Effector memory CD4-positive, alpha-beta T cell (primary cell): Measurements from ENCODE around the gene OTOG.

Experiments used
- DNase-seq, 3 donors: peaks; one replicate each; pipeline ENCODE4 v3.0.0-alpha.2; 2020
- H3K27ac ChIP-seq: 2 replicates; pipeline ENCODE4 v1.7.0; 2013; ENCODE audit warnings: mild to moderate bottlenecking, low read length, moderate library complexity; ENCODE audit not compliant: insufficient read depth, poor library complexity, severe bottlenecking
- H3K27me3 ChIP-seq: replicated peaks from 2 replicates; pipeline ENCODE4 v1.7.0; 2013; ENCODE audit warnings: mild to moderate bottlenecking, low read length; ENCODE audit not compliant: insufficient read depth, control insufficient read depth, poor library complexity, severe bottlenecking
- H3K36me3 ChIP-seq: 2 replicates; pipeline ENCODE4 v1.7.0; 2013; ENCODE audit warnings: mild to moderate bottlenecking, low read length, moderate library complexity; ENCODE audit not compliant: control insufficient read depth, insufficient read depth
- H3K4me1 ChIP-seq: 2 replicates; pipeline ENCODE4 v1.7.0; 2013; ENCODE audit warnings: low read length, mild to moderate bottlenecking; ENCODE audit not compliant: control insufficient read depth, insufficient read depth, poor library complexity, severe bottlenecking
- H3K4me3 ChIP-seq: 2 replicates; pipeline ENCODE4 v1.7.0; 2013; ENCODE audit warnings: low read length, low read depth, mild to moderate bottlenecking; ENCODE audit not compliant: insufficient read depth, poor library complexity, severe bottlenecking
- H3K9me3 ChIP-seq: 2 replicates; pipeline ENCODE4 v1.7.0; 2013; ENCODE audit warnings: mild to moderate bottlenecking, low read length, moderate library complexity; ENCODE audit not compliant: control insufficient read depth

The OTOG gene

GRCh38 chr11:17692931-17693330, 145.9 kb downstream of the OTOG start:
- H3K4me3 ChIP-seq: no peak overlapping the region
- H3K9me3 ChIP-seq: no peaks in the 10 kb centered on the region
- DNase-seq: no peak
- H3K36me3 ChIP-seq: no peaks in the 10 kb centered on the region
- no peak overlapping the region for H3K27ac ChIP-seq
- no peaks in the 10 kb centered on the region for H3K4me1 ChIP-seq
- H3K27me3 ChIP-seq: peaks cover 4% of the 10 kb centered on the region

GRCh38 chr11:17693531-17693930, 146.5 kb downstream of the OTOG start:
- Histone ChIP-seq H3K9me3 (no peaks in the 10 kb centered on the region), H3K4me1 (no peaks in the 10 kb centered on the region), H3K27ac (no peak overlapping the region), H3K27me3 (peaks cover 4% of the 10 kb centered on the region), H3K4me3 (no peak overlapping the region), H3K36me3 (no peaks in the 10 kb centered on the region)
- DNase-seq: no peak

DNA sequence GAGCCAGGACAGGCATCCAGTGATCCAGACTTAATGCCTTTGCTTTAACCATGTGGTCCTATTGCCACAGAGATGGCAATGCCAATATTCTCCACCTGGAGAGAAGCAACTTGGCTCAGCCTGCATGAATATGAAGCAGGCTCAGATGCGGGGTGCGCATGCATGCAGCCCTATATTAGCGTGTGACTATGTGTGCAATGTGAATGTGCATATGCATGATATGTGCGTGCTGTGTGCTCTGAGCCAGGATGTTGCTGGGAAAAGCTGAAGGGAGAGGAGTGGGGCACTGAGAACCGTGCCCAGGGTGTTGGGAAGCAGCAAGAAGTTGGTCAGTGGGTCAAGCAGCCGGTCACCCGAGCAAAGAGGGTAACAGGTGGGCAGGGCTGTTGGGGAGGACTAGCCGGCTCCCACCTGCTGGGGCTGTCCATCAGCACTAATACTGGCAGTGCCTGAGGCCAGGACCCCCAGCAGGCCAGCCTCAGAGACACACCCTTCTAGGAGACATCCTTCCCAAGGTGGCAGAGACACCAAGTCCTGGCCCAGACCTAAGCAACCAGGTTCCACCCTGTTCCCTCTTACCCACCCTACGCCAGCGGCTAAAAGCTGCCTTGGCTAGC, 147.5 kb downstream of the OTOG start:
- Histone ChIP-seq H3K9me3 (no peaks in the 10 kb centered on the region), H3K4me3 (no peak overlapping the region), H3K27me3 (peaks cover 4% of the 10 kb centered on the region), H3K36me3 (no peaks in the 10 kb centered on the region), H3K4me1 (no peaks in the 10 kb centered on the region), H3K27ac (no peak overlapping the region)
- DNase-seq: no peak

- H3K4me1 ChIP-seq: no peaks in the 10 kb centered on the region
- no peak for DNase-seq
- peaks cover 4% of the 10 kb centered on the region for H3K27me3 ChIP-seq
- H3K36me3 ChIP-seq: no peaks in the 10 kb centered on the region
- no peak overlapping the region for H3K4me3 ChIP-seq
- no peaks in the 10 kb centered on the region for H3K9me3 ChIP-seq
- no peak overlapping the region for H3K27ac ChIP-seq
These were observed 148.7 kb downstream of the OTOG start for GRCh38 chr11:17695454-17696441.

GRCh38 chr11:17696741-17697140, 149.7 kb downstream of the OTOG start:
- Histone ChIP-seq H3K4me3 (no peak overlapping the region), H3K27me3 (peaks cover 4% of the 10 kb centered on the region), H3K4me1 (no peaks in the 10 kb centered on the region), H3K36me3 (no peaks in the 10 kb centered on the region), H3K27ac (no peak overlapping the region), H3K9me3 (no peaks in the 10 kb centered on the region)
- no peak for DNase-seq
